GM21576 (cell line): ENCODE data around the gene PROZ.

Source experiments
- ATAC-seq: cut with Tn5 transposase; IDR thresholded peaks from one replicate; pipeline ENCODE4 v1.9.1; 2021; ENCODE audit warnings: mild to moderate bottlenecking, moderate library complexity; ENCODE audit not compliant: unreplicated experiment

PROZ gene

DNA sequence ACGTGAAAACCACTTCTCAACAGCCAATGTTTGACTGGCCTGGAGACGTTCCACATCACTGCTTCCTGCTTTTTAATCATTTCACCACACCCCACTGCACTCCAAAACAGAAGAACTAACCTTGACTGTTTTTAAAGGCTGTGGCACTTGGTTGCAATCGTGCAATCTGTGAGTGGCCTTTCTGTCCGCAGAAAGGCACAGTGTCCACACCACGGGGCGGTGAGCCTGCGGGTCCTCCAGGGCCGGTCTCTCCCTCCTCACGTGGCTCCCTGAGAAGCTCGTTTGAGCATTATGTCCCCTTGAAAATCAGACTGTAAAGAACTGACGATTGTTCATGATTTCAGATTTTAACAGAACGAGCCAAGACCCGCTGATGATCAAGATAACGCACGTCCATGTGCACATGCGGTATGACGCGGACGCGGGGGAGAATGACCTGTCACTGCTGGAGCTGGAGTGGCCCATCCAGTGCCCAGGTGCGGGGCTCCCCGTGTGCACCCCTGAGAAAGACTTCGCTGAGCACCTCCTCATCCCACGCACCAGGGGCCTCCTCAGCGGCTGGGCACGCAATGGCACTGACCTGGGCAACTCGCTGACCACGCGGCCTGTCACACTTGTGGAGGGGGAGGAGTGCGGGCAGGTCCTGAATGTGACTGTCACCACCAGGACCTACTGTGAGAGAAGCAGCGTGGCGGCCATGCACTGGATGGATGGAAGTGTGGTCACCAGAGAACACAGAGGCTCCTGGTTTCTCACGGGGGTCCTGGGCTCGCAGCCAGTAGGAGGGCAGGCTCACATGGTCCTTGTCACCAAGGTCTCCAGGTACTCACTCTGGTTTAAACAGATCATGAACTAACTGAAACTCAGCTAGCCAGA is 13.0 kb downstream of the PROZ start:
- no peak for ATAC-seq

- ATAC-seq = no peak
Observed at GRCh38 chr13:113172419-113172926, 14.0 kb downstream of the PROZ start.

- ATAC-seq = no peak
Observed at GRCh38 chr13:113176280-113176679, 17.8 kb downstream of the PROZ start.

- no peak for ATAC-seq
Observed at GRCh38 chr13:113176822-113177221, 18.4 kb downstream of the PROZ start.

GRCh38 chr13:113178070-113178895 is 19.8 kb downstream of the PROZ start:
- no peak for ATAC-seq

DNA sequence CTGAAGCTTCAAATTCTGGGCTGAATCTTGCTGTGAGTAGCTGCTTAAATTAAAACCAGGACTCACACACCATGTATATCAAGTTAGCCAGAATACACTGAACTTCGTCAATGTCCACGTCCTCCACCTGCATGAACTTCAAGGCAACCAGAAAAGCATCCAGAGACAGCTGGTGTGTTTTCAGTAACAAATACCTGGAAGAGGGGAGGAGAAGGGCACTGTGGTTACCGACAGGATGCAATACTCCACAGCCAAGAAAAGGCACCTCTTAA is 20.4 kb downstream of the PROZ start:
- ATAC-seq = no peak

DNA sequence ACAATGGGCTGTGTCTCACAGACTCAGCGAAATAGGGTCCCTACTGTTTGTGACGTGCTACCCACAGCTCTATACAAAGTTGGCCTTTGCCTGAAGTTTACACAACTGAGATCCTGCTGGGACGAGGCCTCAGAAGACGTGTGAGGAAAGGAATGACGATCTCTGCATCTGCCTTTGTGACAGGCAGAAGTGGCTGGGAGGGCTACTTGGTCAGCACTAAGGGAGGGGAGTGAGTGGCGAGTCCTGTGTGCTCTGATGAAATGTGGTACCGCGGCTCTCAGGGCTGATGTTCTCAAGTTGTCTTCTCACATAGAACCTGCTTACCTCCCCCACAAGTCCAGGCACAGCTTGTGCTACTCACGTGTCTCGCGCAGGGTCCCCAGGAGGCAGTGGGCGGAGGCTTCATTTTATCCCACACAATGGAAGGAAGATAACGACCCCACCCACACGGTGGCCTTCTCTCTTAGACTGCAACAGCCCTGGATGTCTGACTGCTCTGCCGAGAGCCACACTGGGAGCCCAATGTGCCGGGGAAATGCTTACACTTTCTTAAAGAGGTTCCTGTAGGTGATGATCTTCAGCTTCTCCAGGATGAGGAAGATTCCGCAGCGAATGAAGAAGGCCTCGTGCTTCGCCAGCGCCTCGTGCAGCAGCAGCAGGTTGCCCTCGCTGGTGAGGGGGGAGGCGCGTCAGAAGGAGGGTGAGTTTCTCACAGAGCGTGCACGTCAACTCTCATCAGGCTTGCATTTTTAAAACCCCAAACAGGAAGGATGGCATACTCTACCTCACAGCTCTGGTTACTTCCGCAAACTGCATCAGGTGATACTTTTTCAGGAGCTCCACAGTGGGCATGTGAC is 21.2 kb downstream of the PROZ start:
- no peak for ATAC-seq

- no peak for ATAC-seq
Observed at GRCh38 chr13:113182046-113182445, 23.6 kb downstream of the PROZ start.

GRCh38 chr13:113183450-113184129 is 25.1 kb downstream of the PROZ start:
- ATAC-seq = no peak

DNA sequence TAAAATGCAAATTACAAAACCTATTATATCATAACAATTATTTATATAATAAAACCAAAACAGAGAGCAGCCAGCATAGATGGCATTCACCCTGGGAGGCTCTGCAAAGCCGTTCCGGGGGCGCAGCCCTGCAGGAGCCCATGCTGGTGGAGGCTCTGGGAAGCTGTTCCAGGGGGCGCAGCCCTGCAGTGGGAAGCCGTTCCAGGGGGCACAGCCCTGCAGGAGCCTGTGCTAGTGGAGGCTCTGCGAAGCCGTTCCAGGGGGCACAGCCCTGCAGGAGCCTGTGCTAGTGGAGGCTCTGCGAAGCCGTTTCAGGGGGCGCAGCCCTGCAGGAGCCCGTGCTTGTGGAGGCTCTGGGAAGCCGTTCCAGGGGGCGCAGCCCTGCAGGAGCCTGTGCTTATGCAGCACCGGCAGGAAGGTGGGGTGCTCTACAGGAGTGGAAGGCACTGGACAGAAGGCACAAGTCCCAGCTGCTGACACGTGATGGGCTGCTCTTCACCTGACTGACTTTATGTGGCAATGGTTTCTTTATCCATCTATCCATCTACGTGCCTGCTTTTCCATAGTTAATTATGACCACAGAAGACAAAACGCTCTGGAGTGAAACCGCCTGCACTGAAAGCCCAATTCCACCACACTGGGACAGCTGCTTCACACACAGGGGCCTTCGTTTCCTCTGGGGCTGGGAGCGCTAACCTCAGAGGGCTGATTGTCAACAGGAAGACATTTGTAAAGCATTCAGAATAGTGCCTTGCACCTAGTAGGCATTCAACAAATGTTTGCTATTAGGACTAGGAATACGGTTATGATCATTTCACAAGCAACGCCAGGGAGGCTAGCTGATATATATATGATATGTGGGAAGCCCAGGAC is 26.4 kb downstream of the PROZ start:
- ATAC-seq = no peak

DNA sequence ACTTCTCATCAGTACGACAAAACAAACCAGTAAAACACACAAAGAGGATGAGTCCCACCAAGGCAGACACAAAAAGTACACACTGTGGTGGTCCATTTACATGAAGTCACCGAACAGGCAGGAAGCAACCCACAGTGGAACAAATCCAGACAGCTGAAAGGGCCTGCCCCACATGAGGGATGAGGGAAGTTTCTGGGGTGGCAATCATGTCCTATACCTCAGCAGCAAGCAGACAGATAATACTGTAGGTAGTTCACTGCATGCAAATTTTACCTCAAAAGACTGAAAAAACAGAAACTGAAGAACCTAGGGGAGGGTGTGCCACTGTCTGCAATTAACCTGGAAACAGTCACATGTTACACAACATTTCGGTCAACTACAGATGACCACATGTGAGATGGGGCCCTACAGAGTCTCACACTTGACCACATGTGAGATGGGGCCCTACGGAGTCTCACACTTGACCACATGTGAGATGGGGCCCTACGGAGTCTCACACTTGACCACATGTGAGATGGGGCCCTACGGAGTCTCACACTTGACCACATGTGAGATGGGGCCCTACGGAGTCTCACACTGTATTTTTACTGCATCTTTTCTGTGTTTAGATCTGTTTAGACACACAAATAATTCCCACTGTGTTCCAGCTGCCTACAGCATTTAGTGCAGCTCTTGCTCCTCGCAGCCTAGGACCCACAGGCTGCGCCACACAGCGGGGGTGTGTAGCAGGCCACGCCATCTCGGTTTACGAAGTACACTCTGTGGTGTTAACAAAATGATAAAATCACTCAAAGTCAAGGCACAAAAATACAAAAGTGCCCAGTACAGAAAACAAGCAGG is 27.8 kb downstream of the PROZ start:
- peak; percentile 90 for ATAC-seq

DNA sequence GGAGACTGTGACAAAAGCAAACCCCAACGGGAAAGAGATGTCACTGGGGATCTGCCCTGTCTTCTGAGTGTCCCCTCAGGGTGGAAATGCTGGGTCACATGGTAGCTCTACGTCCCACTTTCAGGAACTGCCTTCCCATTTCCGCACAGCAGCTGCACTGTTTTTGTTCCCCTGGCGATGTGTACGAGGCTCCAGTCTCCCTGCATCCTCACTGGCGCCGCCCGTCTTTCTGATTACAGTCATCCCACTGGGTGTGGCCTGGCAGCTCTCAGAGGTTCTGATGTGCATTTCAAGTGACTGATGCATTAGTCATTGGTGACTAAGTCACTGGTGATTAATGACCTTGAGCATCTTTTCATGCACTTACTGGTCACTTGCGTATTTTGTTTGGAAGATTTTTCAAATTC is 28.8 kb downstream of the PROZ start:
- no peak for ATAC-seq

DNA sequence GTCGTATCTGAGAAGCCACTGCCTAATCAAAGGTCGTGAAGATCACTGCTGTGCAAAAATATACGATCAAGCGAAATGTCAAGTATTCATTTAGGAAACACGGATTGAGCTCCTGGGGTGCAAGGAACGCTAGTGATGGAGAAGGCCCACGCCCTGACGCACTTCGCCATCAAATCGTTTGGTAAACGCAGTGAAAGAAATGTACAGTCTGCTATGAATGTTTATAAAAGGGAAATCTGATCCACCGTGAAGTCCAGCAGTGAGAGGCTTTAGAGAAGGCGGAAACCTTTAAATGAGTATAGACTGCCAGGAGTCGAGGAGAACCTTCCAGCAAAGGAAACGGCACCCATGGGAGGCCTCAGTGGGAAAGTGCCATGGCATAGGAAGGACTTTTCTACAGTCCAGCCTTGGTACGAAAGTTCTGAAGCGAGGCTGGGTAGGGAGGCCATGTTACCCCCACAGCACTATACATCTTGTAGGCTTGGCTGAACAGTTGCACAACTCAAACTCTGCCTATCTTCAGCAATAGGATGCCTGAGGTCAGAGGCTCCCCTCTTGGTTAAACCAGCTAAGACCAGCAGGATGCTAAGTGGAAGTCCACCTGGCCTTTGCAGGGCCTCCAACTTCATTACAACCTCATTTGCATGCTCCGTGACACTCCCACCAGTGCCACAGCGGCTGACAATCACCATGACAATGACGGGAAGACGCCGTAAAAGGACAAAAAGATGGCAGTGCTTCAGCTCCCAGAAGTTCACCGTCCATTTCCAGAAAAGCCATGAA is 29.6 kb downstream of the PROZ start:
- ATAC-seq = no peak

DNA sequence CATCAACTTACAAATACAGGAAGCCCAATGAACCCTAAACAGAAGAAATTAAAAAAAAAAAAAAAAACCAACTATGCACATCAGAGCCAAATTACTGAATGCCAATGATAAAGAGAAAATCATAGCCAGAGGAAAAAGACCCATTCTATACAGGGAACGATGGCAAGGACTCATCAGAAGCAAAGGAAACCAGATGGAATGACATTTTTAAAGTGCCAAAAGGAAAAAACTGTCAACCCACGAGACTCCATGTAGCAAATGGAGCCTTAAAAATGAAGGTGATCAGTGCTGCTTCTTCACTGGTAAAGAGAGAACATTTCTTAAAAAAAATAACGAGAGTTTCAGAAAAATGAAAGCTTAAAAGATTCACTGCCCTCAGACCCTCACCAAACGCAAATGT is 31.7 kb downstream of the PROZ start:
- no peak for ATAC-seq

GRCh38 chr13:113192279-113192678 is 33.8 kb downstream of the PROZ start:
- ATAC-seq = no peak

DNA sequence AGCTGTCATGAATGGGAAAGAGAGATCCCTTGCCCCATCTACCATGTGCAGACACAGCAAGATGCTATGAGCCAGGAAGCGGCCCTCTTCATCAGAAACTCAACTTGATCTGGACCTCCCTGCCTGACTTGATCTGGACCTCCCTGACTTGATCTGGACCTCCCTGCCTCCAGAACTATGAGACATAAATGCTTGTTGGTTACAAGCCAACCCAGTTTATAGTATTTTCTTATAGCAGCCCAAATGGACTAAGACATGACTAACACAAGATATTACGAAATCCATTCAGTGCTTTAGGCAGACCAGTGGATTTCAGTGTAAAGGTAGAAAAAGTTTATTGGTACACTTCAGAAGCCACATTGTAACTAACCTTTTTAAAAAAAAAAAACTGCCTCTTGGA is 34.5 kb downstream of the PROZ start:
- ATAC-seq = no peak

DNA sequence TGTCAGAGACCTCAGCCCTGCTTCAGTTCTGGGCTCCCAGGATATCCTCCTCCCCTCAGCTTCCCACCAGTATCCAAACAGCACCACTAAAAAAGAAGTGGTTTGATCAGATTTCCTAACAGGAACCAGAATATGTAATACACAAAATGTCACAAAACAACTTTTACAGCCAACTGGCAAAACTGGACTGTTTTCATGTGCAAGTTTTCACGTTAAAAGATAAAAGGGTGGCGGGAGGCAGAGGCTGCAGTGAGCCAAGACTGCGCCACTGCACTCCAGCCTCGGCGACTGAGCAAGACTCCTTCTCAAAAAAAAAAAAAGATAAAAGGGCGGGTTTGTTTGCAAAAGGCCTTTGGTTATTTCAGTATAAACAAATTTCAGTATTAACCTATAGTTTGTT is 36.9 kb downstream of the PROZ start:
- no peak for ATAC-seq
